Heart left ventricle (tissue), 16 donors: ENCODE results near the gene HIKESHI. TPM values are rescaled to one million over a fixed set of nuclear protein-coding genes. Genes with fewer than 3 reads are reported as not detected.

Source experiments
- ATAC-seq, 4 donors: fragments of 200-7000 bp; cut with Tn5 transposase; one replicate each; pipeline ENCODE4 v1.9.1; 2020 to 2022; ENCODE audit warnings: moderate library complexity in 4 of 4, mild to moderate bottlenecking in 3 of 4, moderate number of reproducible peaks in 1 of 4
- DNase-seq, 5 donors: peaks; one replicate each; pipeline ENCODE4 v3.0.0-alpha.2; 2020
- H3K27ac ChIP-seq, 12 donors: fragments of 200-600 bp; sonication (generic) in 4 of 12; one replicate each; pipeline versions ENCODE4 v1.5.0 to v1.8.0; 2016 to 2022; ENCODE audit warnings: mild to moderate bottlenecking in 2 of 12
- H3K27me3 ChIP-seq, 9 donors: fragments of 200-600 bp; sonication (generic) in 2 of 9; one replicate each; pipeline versions ENCODE4 v1.5.1 to v1.8.0; 2016 to 2022; ENCODE audit warnings: mild to moderate bottlenecking in 3 of 9
- H3K36me3 ChIP-seq, 9 donors: fragments of 200-600 bp; sonication (generic) in 2 of 9; one replicate each; pipeline versions ENCODE4 v1.5.0 to v1.8.0; 2018 to 2022; ENCODE audit warnings: mild to moderate bottlenecking in 2 of 9
- H3K4me1 ChIP-seq, 12 donors: fragments of 200-600 bp; sonication (generic) in 4 of 12; one replicate each; pipeline versions ENCODE4 v1.5.0 to v1.8.0; 2016 to 2022; ENCODE audit warnings: mild to moderate bottlenecking in 3 of 12
- H3K4me3 ChIP-seq, 12 donors: fragments of 200-600 bp; sonication (generic) in 4 of 12; one replicate each; pipeline versions ENCODE4 v1.5.0 to v1.8.0; 2017 to 2022; ENCODE audit warnings: mild to moderate bottlenecking in 9 of 12, moderate library complexity in 4 of 12
- H3K9me3 ChIP-seq, 12 donors: fragments of 200-600 bp; sonication (generic) in 4 of 12; one replicate each; pipeline versions ENCODE4 v1.5.0 to v1.8.0; 2016 to 2022; ENCODE audit warnings: mild to moderate bottlenecking in 1 of 12
- POLR2A ChIP-seq, 2 donors: fragments of 450-650 bp; IDR thresholded peaks; one replicate each; pipeline ENCODE4 v1.6.1; 2017; ENCODE audit warnings: antibody characterized with exemption in 2 of 2, mild to moderate bottlenecking in 2 of 2, moderate library complexity in 2 of 2
- WGBS, 4 donors: extraction: QIAGEN DNeasy Blood & Tissue Kit in 2 of 4; methylation state at CpG; one replicate each; pipeline versions ENCODE4 v1.1.5 to v1.1.7; 2013 to 2018; 5-methylcytosine and 5-hydroxymethylcytosine counted together
- intact Hi-C, 10 donors: fragments of 100-400 bp; cut with DNase I; formaldehyde crosslinking; loops; one replicate each; pipeline versions ENCODE4 v1.11.1 to v1.14.2; 2022
- polyA plus RNA-seq, 2 donors: library from polyadenylated mRNA; stranded (reverse); fragments of 200-250 nt; gene quantifications; one replicate each; pipeline ENCODE4 v1.2.3, GENCODE V29; 2013
- total RNA-seq, 9 donors: library from RNA; depleted of rRNA in 2 of 9; stranded (reverse); fragments of >200 nt in 2 of 9; fragmentation: NEBNext Ultra II Directional in 3 of 9; extraction: Animal tissue kit (Norgen Biotek cat#: 25700) in 3 of 9; gene quantifications; one replicate each; pipeline versions ENCODE4 v1.1.0 to v1.2.4, GENCODE V29; 2016 to 2023
- TF ChIP-seq, protein P1 (sequence below), 12 donors: fragments of 200-600 bp; sonication (generic) in 4 of 12; IDR thresholded peaks; one replicate each; pipeline versions ENCODE4 v1.5.0 to v1.8.0; 2018 to 2022; ENCODE audit warnings: antibody characterized with exemption in 12 of 12, mild to moderate bottlenecking in 5 of 12
- donor health status: ischemic (EF 13 %, LVEDD 7.1; RV severe dilation, severe dysfunction).
- donor health status: healthy with polysubstance abuse.
- donor health status: DM: no; HTN: yes; CAD: no.
- donor health status: DM: no; HTN: no; CAD: no.
- donor health status: ischemic (EF 25% LVEDD 6.9; RV normal size, moderate dysfunction).
- donor health status: ischemic (EF 25% LVEDD 5.7; RV mildly dilated, moderate dysfunction).
- donor health status: healthy.
- donor health status: DM: yes; HTN: yes; CAD: no.
- donor health status: ischemic (EF 35%, LVEDD 5.7; RV mildly dilated, moderate dysfunction).
- donor health status: nonischemic (EF 11% LVEDD 7.7; RV severe dilation, severe dysfunction).
- donor health status: DM: yes; HTN: yes; CAD: no.
- donor health status: PGD.
- donor health status: ischemic (EF 29% LVEDD 5.4; RV normal size, mild dysfunction).
- donor health status: nonischemic (EF 23%, LVEDD 6.1; RV moderate dilation, normal function).

The HIKESHI gene
- total and polyA plus RNA-seq, 11 donors: 30.9 to 79.1 (median 47.6) TPM

DNA sequence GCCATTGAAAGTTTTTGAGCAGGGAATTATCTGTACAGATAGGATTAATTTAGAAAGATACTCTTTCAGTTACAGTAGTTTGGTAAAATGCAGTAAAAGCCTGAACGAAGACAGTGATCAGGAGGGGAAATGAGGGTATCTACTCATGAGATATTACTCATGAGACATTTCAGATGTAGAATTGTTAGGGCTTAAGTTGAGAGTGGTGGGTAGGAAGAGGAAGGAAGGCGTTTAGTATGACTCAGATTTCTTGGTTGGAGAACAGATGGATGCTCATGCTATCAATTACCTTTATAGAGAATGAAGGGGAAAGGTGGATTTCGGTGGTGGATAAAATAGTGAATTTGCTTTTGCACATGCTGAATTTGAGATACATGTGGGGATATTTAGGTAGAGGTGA is 88.4 kb downstream of the HIKESHI start:
- ATAC-seq (no peak), DNase-seq (no peak)
- Histone ChIP-seq H3K27me3 (no peaks in the 10 kb centered on the region), H3K4me3 (no peak overlapping the region), H3K27ac (no peak overlapping the region), H3K4me1 (peaks cover 0 to 10% (median 0%) of the 10 kb centered on the region in 12 donors), H3K9me3 (no peaks in the 10 kb centered on the region), H3K36me3 (no peaks in the 10 kb centered on the region)
- intact Hi-C loops: no loop called here
- WGBS, 4 donors: 86 to 92% (median 89%) methylated on average over 3 of the region's 3 CpGs
- TF ChIP-seq, protein P1, sequence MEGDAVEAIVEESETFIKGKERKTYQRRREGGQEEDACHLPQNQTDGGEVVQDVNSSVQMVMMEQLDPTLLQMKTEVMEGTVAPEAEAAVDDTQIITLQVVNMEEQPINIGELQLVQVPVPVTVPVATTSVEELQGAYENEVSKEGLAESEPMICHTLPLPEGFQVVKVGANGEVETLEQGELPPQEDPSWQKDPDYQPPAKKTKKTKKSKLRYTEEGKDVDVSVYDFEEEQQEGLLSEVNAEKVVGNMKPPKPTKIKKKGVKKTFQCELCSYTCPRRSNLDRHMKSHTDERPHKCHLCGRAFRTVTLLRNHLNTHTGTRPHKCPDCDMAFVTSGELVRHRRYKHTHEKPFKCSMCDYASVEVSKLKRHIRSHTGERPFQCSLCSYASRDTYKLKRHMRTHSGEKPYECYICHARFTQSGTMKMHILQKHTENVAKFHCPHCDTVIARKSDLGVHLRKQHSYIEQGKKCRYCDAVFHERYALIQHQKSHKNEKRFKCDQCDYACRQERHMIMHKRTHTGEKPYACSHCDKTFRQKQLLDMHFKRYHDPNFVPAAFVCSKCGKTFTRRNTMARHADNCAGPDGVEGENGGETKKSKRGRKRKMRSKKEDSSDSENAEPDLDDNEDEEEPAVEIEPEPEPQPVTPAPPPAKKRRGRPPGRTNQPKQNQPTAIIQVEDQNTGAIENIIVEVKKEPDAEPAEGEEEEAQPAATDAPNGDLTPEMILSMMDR (IDR thresholded peaks at IDR 0.05): no peak
- TF ChIP-seq POLR2A (IDR thresholded peaks at IDR 0.05): no peak

GRCh38 chr11:86395061-86395551 is 93.1 kb downstream of the HIKESHI start:
- H3K27ac ChIP-seq: no peak overlapping the region
- 53 to 63% (median 56%) methylated on average over 6 of the region's 6 CpGs for WGBS, 4 donors

More at GRCh38 chr11:86395061-86395551, 93.1 kb downstream of the HIKESHI start:
- no peaks in the 10 kb centered on the region for H3K36me3 ChIP-seq
- no peak for TF ChIP-seq POLR2A (IDR thresholded peaks at IDR 0.05)
- TF ChIP-seq, protein P1 (IDR thresholded peaks at IDR 0.05): no peak
- no peak overlapping the region for H3K4me3 ChIP-seq
- intact Hi-C loops: no loop called here
- ATAC-seq (peak in 3 of 4 donors; percentile 53 to 67 (median 60)), DNase-seq (peak in 2 of 5 donors; percentile 10 to 36)
- no peaks in the 10 kb centered on the region for H3K27me3 ChIP-seq
- H3K9me3 ChIP-seq: no peaks in the 10 kb centered on the region
- H3K4me1 ChIP-seq: peaks cover 0 to 10% (median 0%) of the 10 kb centered on the region in 12 donors

Other genes with a start within 250 kb of the HIKESHI start
- 100 to 1,000 TPM; 139 to 207 (median 183) TPM for gene PICALM, start 233.2 kb upstream of the HIKESHI start, total RNA-seq
- gene PICALM, start 233.2 kb upstream of the HIKESHI start, polyA plus RNA-seq: 100 to 1,000 TPM in 1 of 2 donors, 10 to 100 TPM in 1; 36.1 to 117 TPM
- 10 to 100 TPM in 6 of 9 donors, 1 to 10 TPM in 3; 4.9 to 13.3 (median 11.4) TPM for gene EED, start 57.5 kb upstream of the HIKESHI start, total RNA-seq
- 10 to 100 TPM in 1 of 2 donors, 1 to 10 TPM in 1; 9.5 to 13.5 TPM for gene EED, start 57.5 kb upstream of the HIKESHI start, polyA plus RNA-seq
- 1 to 10 TPM in 1 of 9 donors, under 1 TPM in 7, not detected in 1; 0.26 to 1.2 (median 0.36) TPM for gene CCDC81, start 72.6 kb downstream of the HIKESHI start, total RNA-seq
- under 1 TPM; 0.17 to 0.27 TPM for gene CCDC81, start 72.6 kb downstream of the HIKESHI start, polyA plus RNA-seq